GM19452 (cell line): Measurements from ENCODE around the gene MISFA.
"Not testable (repeated sequence)": the region's sequence is repeated elsewhere in the genome, so short reads cannot be mapped to it uniquely, and the experiment has no call there.

Experiments
- ATAC-seq: cut with Tn5 transposase; IDR thresholded peaks from one replicate; pipeline ENCODE4 v1.9.1; 2021; ENCODE audit not compliant: unreplicated experiment

Gene MISFA

GRCh38 chr11:18599739-18600230 is at the start of gene MISFA:
TSS of gene MISFA (plus strand) at chr11:18599789. CDS start at chr11:18599929, 140 bp downstream.
- ATAC-seq = no peak

- ATAC-seq = no peak
Observed at GRCh38 chr11:18563090-18563730, 36.4 kb upstream of the MISFA start.

- no peak for ATAC-seq
Observed at GRCh38 chr11:18564149-18564548, 35.4 kb upstream of the MISFA start.

- no peak for ATAC-seq
Observed at GRCh38 chr11:18566406-18566805, 33.2 kb upstream of the MISFA start.

GRCh38 chr11:18567081-18567480 is 32.5 kb upstream of the MISFA start:
- ATAC-seq = no peak

- no peak for ATAC-seq
Observed at GRCh38 chr11:18575361-18575760, 24.2 kb upstream of the MISFA start.

- no peak for ATAC-seq
Observed at GRCh38 chr11:18578975-18579598, 20.5 kb upstream of the MISFA start.

- ATAC-seq = no peak
Observed at GRCh38 chr11:18580113-18580766, 19.3 kb upstream of the MISFA start.

- no peak for ATAC-seq
Observed at GRCh38 chr11:18581825-18582224, 17.8 kb upstream of the MISFA start.

- peak; percentile 69 for ATAC-seq
Observed at GRCh38 chr11:18588297-18589252, 11.0 kb upstream of the MISFA start, which contains the start of gene UEVLD. TSS of gene UEVLD (minus strand) at chr11:18588734. CDS start at chr11:18588654, 80 bp downstream.

GRCh38 chr11:18590571-18590970 is 9.0 kb upstream of the MISFA start:
- ATAC-seq = no peak

- not testable (repeated sequence) for ATAC-seq
Observed at GRCh38 chr11:18594088-18594487, 5.5 kb upstream of the MISFA start.

GRCh38 chr11:18594999-18595749 is 4.4 kb upstream of the MISFA start:
- ATAC-seq = no peak

- no peak for ATAC-seq
Observed at GRCh38 chr11:18600915-18601569, 1.5 kb downstream of the MISFA start.

GRCh38 chr11:18608376-18608775 is 8.8 kb downstream of the MISFA start:
- no peak for ATAC-seq

- ATAC-seq = no peak
Observed at GRCh38 chr11:18611196-18611595, 11.6 kb downstream of the MISFA start.

- ATAC-seq = no peak
Observed at GRCh38 chr11:18612394-18612793, 12.8 kb downstream of the MISFA start.

GRCh38 chr11:18614667-18615066 is 15.1 kb downstream of the MISFA start:
- no peak for ATAC-seq

- ATAC-seq = peak; percentile 94
Observed at GRCh38 chr11:18615628-18616392, 16.2 kb downstream of the MISFA start.
